HG03060 (cell line): ENCODE data around the gene SLC35F1.

Source experiments
- ATAC-seq: cut with Tn5 transposase; IDR thresholded peaks from one replicate; pipeline ENCODE4 v1.9.1; 2021; ENCODE audit warnings: low read depth, moderate number of reproducible peaks; ENCODE audit not compliant: unreplicated experiment

SLC35F1 gene

DNA sequence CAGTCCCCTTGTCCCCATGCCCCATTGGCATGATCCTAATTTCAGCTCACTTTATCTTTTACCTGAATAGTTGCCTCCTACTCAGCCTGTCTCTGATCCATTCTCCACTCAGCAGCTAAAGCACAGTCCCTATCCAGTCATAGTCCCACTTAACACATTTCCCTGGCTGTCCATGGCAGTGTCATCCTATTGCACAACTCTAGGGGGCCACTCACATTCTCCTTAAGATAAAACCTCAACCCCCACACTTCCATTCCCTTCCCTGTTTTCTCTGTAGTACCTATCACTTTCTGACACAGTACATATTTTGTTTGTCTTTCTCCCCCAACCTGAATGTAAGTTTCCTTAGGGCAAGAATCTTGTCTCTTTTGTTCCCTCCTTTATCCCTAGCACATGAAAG is 420.2 kb downstream of the SLC35F1 start:
- no peak for ATAC-seq

DNA sequence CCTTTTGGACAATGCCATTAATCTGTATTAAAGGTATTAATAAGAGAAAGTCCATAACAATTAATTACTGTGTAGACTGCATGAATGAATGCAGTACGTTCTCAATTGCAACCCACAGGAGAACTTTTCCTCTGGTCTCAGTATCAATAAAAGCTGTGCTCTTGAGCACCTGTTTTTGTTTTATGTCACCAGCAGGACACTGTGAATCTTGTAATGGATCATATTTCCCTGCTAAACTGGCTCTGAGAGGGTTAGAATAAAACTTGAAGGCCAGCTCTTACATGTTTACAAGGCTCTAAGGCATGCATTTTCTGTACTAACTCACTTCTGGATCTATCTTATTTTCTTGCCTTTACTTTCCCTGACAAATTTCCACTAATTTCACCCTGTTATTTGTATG is 426.7 kb downstream of the SLC35F1 start:
- ATAC-seq, result no peak

DNA sequence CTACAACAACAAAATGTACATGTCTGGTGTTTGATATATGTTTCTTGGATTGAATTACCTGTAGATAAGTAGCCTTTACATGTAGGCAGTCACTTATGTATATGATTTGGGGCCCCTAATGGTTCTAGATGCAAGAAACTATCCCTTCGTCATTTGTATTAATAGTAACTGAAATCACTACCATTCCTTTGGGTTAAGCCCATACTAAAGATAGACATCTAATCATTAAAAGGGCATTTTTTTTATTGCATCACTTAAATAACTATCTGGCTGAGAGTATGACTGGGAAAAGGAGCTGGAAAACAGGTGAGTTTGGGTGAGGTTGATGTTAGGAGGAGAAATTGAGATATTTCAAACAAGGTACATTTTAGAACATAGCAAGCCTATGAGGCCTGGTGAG is 427.6 kb downstream of the SLC35F1 start:
- no peak for ATAC-seq

DNA sequence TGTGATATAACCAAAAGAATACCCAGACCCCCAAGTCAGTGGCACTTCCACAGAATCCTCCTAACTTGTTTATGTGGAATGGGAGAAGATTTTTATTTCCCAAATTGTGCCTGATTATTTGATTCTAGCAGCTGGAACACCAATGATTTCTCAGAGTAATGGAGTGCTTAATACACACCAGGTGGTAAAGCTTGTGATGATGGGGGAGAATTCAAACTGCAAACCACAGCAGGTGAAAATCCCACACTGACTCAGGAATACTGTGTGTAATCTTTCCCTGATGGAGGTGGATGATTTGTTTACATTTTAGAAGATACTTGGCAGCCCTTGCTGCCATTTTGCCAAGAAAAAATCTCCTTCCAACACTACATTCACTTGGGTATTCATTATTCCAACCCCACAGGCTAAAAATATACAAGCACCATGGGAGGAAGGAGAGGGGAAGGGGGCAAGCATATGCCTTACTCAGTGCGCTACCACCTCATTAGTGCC is 428.3 kb downstream of the SLC35F1 start:
- no peak for ATAC-seq

DNA sequence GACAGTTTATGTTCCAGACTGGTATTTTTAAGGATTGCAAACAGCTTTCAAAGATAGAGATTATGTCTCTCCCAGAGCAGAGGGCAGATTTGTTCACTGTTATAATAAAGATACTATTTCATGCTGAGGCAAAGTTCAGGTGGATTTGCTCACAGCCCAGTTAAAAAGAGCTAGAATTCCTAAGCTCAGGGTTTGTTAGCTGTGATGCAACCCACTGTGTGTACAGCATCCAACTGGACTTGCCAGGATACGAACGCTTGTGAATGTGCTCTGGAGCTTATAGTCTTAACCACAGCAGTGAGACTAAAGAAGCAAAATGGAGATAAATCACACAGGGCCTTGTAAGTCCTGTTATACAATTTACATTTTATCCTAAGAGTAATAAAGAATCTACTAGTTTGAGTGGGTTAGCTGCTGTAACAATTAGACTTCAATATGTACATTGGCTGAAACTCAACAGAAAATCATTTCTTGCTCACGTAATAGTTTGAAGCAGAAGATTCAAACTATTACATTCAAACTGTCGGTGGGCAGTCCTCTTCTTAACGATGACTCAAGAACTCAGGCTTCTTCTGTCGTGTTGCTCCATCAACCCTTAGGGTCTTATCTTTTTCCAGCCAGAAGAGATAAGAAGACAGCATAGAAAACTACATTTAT is 437.1 kb downstream of the SLC35F1 start:
- ATAC-seq, result no peak

DNA sequence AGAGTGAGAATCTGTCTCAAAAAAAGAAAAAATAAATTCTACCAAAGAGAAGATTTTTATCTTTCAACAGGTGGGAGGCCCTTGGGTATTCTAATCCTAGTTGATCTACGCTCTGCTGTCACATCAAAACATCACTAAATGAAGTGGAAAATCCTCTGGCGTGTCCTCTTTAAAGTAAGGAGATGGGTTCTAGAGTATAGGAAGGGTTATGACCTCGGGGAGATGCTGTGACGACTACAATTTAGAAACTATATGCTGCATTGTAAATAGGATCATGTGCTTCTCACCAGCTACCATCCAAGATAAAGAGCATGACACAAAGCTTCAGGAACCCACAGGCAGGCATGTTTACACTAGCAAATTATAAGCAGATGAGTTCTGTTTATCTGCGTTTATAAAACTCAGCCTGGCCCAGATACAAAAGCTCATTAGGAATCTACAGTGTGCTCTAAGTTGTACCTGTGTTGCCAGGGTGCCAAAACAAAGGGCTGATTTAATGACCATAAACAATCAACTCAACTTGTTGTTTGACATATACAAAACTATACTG is 443.9 kb downstream of the SLC35F1 start:
- ATAC-seq, result no peak

DNA sequence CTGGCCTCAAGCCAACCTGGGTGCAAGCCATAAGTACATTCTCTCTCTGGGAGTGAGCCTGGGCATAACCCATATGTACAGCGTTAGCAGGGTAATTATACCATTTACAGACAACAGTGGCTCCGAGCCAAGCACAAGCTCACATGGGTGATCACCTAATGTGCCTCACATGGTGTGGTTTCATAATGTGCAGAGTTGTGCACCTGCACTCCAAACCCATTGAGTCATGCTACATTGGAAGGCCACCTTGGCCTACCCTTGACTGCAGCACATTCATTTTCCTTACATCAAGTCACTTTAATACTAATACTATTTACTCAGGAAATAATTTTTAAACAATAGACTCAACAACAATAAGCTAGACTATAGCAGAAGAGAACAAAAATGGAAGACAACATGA is 446.5 kb downstream of the SLC35F1 start:
- no peak for ATAC-seq

DNA sequence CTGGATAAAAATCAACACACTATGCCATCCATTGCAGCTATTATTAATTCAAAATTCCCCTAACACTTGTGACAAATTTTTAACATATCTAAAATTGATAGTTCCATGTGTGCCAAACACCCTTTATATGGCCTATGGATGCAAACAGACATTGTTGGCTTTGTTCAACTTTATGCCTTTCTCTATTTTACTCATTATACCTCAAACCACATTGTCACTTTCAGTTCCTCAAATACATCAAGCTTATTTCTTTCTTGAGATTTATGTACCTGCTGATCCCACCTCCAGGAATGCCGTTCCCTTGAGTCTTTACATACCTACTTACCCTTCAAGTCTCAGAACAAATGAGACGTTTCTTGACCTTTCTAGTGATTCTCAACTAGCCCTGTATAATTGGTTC is 447.6 kb downstream of the SLC35F1 start:
- peak; percentile 99 for ATAC-seq

DNA sequence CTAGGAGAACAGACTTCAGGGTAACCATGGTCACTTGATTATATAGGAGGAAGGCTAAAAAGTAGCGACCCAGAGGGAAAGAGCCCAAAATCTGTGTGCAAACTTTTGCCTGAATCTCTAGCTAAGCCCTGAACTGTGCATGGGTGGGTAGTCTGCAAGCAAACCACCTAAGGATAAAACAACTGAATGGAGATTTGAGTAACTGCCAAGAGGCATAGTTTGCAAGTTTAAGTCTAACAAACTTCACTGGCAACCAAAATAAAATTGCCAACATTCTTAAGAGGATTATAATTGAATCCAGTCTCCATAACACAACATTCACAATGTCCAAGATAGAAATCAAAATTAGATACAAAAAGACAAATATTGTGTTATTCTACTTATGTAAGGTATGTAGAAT is 449.0 kb downstream of the SLC35F1 start:
- no peak for ATAC-seq

DNA sequence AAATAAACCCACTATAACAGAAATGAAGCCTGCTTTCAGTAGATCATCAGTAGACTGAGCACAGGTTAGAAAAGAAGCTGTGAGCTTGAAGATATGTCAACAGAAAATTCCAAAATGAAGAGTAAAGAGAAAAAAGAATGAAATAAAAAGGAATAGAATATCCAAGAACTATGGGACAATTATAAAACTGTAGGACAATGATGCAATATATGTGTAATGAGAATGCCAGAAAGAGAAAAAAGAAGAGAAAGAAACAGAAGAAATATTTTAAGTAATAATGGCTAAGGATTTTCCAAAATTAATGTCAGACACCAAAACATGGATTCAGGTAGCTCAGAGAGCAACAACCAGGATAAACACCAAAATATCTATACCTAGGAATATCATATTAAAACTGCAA is 449.6 kb downstream of the SLC35F1 start:
- ATAC-seq, result no peak
